GM12878 (cell line): ENCODE measurements around the gene NHERF1. TPM values are rescaled to one million over a fixed set of nuclear protein-coding genes. Genes with fewer than 3 reads are reported as not detected.

Experiments
- ATAC-seq: fragments of 200-7000 bp; cut with Tn5 transposase; 3 replicates; pipeline ENCODE4 v1.9.1; 2020; ENCODE audit warnings: mild to moderate bottlenecking, moderate library complexity
- BruUV-seq: library from RNA; stranded (reverse); fragments of 400-500 nt; replicated peaks from 2 replicates; lab custom pipeline; 2021; lab: Mats Ljungman, UMichigan
- CTCF ChIA-PET: fragments of 300-600 bp; sonication (Branson Sonifier 250); formaldehyde crosslinking; extraction: SDS; loops from one replicate; lab custom pipeline; 2021; ENCODE audit warnings: inconsistent platforms; lab: Yijun Ruan, JAX
- POLR2A ChIA-PET: fragments of 350-600 bp; formaldehyde crosslinking; extraction: SDS; loops from one replicate; lab custom pipeline; 2021; ENCODE audit warnings: inconsistent platforms; lab: Charles Lee
- RAD21 ChIA-PET: fragments of 300-600 bp; sonication (Branson Sonifier 250); formaldehyde crosslinking; loops from one replicate; lab custom pipeline; 2023; ENCODE audit warnings: antibody characterized with exemption; ENCODE audit not compliant: unreplicated experiment; lab: Charles Lee
- SMC1A ChIA-PET: fragments of 300-600 bp; sonication (Branson Sonifier 250); formaldehyde crosslinking; loops from one replicate; lab custom pipeline; 2023; ENCODE audit not compliant: unreplicated experiment, uncharacterized antibody; lab: Charles Lee
- DNase-seq: peaks from one replicate; pipeline ENCODE4 v3.0.0-alpha.2; 2011; ENCODE audit warnings: low read depth, low spot score
- FAIRE-seq: peaks from 3 replicates; lab custom pipeline; 2011; peaks lifted over from hg19 to GRCh38; lab: Jason Lieb, UNC
- H2AFZ ChIP-seq: 2 replicates; pipeline ENCODE4 v1.6.0; 2011; ENCODE audit warnings: low read depth, low read length, control low read depth; ENCODE audit not compliant: control insufficient read depth
- H3K27ac ChIP-seq: 2 replicates; pipeline ENCODE4 v1.5.1; 2011; ENCODE audit warnings: control low read depth; ENCODE audit not compliant: control insufficient read depth, insufficient read depth
- H3K27me3 ChIP-seq, 2 experiments: replicated peaks in 1 of 2; 2 replicates each; pipeline versions ENCODE4 v1.6.0 to v1.6.1; 2011; ENCODE audit warnings: low read length in 1 of 2; ENCODE audit not compliant: control insufficient read depth in 2 of 2, insufficient read depth in 2 of 2
- H3K36me3 ChIP-seq, 2 experiments: 2 replicates each; pipeline ENCODE4 v1.5.1; 2011; ENCODE audit warnings: low read length in 1 of 2; ENCODE audit not compliant: control insufficient read depth in 2 of 2, insufficient read depth in 2 of 2
- H3K4me1 ChIP-seq: 2 replicates; pipeline ENCODE4 v1.6.1; 2011; ENCODE audit warnings: mild to moderate bottlenecking, low read length, moderate library complexity, mixed read lengths; ENCODE audit not compliant: control insufficient read depth, insufficient read depth
- H3K4me2 ChIP-seq: 2 replicates; pipeline ENCODE4 v1.6.0; 2011; ENCODE audit warnings: control low read depth; ENCODE audit not compliant: control insufficient read depth, insufficient read depth
- H3K4me3 ChIP-seq: fragments of 200-600 bp; sonication (generic); 2 replicates; pipeline ENCODE4 v1.5.1; 2016
- H3K79me2 ChIP-seq: 2 replicates; pipeline ENCODE4 v1.6.0; 2011; ENCODE audit warnings: low read length; ENCODE audit not compliant: control insufficient read depth, insufficient read depth
- H3K9ac ChIP-seq: 2 replicates; pipeline ENCODE4 v1.8.0; 2011; ENCODE audit warnings: low read length, control low read depth, mixed read lengths; ENCODE audit not compliant: control insufficient read depth, insufficient read depth
- H3K9me3 ChIP-seq: replicated peaks from 3 replicates; pipeline ENCODE4 v1.5.1; 2011; ENCODE audit warnings: mild to moderate bottlenecking, low read length; ENCODE audit not compliant: control insufficient read depth, insufficient read depth
- H4K20me1 ChIP-seq: 2 replicates; pipeline ENCODE4 v1.6.0; 2011; ENCODE audit not compliant: control insufficient read depth, insufficient read depth
- EED ChIP-seq: sonication (generic); IDR thresholded peaks from 2 replicates; pipeline ENCODE4 v1.6.1; 2016; ENCODE audit warnings: antibody characterized with exemption, low read depth
- KLF5 ChIP-seq: fragments of 450-650 bp; IDR thresholded peaks from 2 replicates; pipeline ENCODE4 v1.6.1; 2014; ENCODE audit warnings: mild to moderate bottlenecking; ENCODE audit not compliant: partially characterized antibody
- MXI1 ChIP-seq: fragments of 150-350 bp; IDR thresholded peaks from 2 replicates; pipeline ENCODE4 v1.6.1; 2011; ENCODE audit warnings: low read depth, mild to moderate bottlenecking, inconsistent platforms, low read length, improper control_type of control experiment
- NR2C2 ChIP-seq: IDR thresholded peaks from 2 replicates; pipeline ENCODE4 v1.6.1; 2011; ENCODE audit warnings: borderline replicate concordance, low read depth; ENCODE audit not compliant: control insufficient read depth, insufficient read length
- RCOR1 ChIP-seq: conservative IDR thresholded peaks from 2 replicates; pipeline ENCODE4 v1.6.1; 2012; ENCODE audit warnings: low read depth, low read length, improper control_type of control experiment
- ZZZ3 ChIP-seq: IDR thresholded peaks from 2 replicates; pipeline ENCODE4 v1.6.1; 2011; ENCODE audit warnings: low read depth; ENCODE audit not compliant: control insufficient read depth, insufficient read length
- WGBS: methylation state at CpG from one replicate; pipeline ENCODE4 v1.1.6; 2016; ENCODE audit warnings: low lambda C conversion rate; ENCODE audit not compliant: insufficient replicate concordance, insufficient coverage; ENCODE audit errors: missing lambda C conversion rate; 5-methylcytosine and 5-hydroxymethylcytosine counted together
- in situ Hi-C: fragments of 300-500 bp; cut with MboI; formaldehyde crosslinking; loops from 9 replicates; pipeline ENCODE4 v1.14.3; 2018; ENCODE audit warnings: mixed read lengths
- intact Hi-C: fragments of 100-400 bp; cut with micrococcal nuclease; formaldehyde crosslinking; loops from one replicate; pipeline ENCODE4 v1.14.2; 2022; ENCODE audit not compliant: unreplicated experiment
- polyA plus RNA-seq, 11 experiments: library from polyadenylated mRNA; depleted of rRNA in 4 of 11; unstranded in 6 of 11; stranded (reverse) in 5 of 11; fragments of >200 nt; fragmentation: Nextera tagmentation in 4 of 11; fragmentation: Illumina TruSeq in 1 of 11; extraction: Ambion mirVana in 4 of 11; extraction: Trizol in 1 of 11; gene quantifications; 1 replicate in 1 of 11; 2 replicates in 10 of 11; pipeline versions ENCODE4 v1.2.1 to v1.2.3, GENCODE V29; 2011 to 2016; ENCODE audit warnings: inconsistent platforms in 2 of 11, missing spikeins in 2 of 11, low read depth in 1 of 11
- total RNA-seq, 4 experiments: library from RNA; depleted of rRNA in 3 of 4; stranded (reverse); fragments of >200 nt in 3 of 4; fragmentation: Illumina TruSeq in 1 of 4; extraction: Trizol in 1 of 4; gene quantifications; 2 replicates each; pipeline versions ENCODE4 v1.2.1 to v1.2.3, GENCODE V29; 2013 to 2021

Gene NHERF1
- total and polyA plus RNA-seq, 10 of the 15 experiments (the other 5 are each of a cell fraction or from before 2014, with no cell fraction given): 13.4 to 61.6 (median 39.0) TPM

GRCh38 chr17:74810699-74811485 is 62.5 kb downstream of the NHERF1 start:
- Histone ChIP-seq H3K4me3 (no peak overlapping the region), H3K9ac (no peak overlapping the region), H4K20me1 (no peaks in the 10 kb centered on the region), H3K4me1 (no peaks in the 10 kb centered on the region), H3K27me3 (no peaks in the 10 kb centered on the region), H2AFZ (no peak overlapping the region), H3K36me3 (no peaks in the 10 kb centered on the region; a peak in 3 of 4 replicates), H3K9me3 (no peaks in the 10 kb centered on the region), H3K79me2 (no peaks in the 10 kb centered on the region), H3K4me2 (no peak overlapping the region), H3K27ac (no peak overlapping the region)
- ATAC-seq (no peak), FAIRE-seq (no peak), DNase-seq (no peak)
- ChIA-PET CTCF (interaction anchor here (1.0 kb wide), 1 partner anchor 50 kb away, joined by 3 read pairs; no protein-coding TSS in a partner anchor), RAD21 (no interaction called here), SMC1A (no interaction called here), POLR2A (interaction anchor here (0.6 kb wide), 1 partner anchor 390 kb away, joined by 4 read pairs; no protein-coding TSS in a partner anchor)
- in situ Hi-C loops (no loop called here), intact Hi-C loops (no loop called here)
- BruUV-seq: no TSS peak
- 91% methylated on average over 15 of the region's 15 CpGs for WGBS
- TF ChIP-seq EED (no peak), NR2C2 (no peak), MXI1 (no peak), ZZZ3 (no peak), RCOR1 (no peak), KLF5 (no peak)
